ENCODE measurements around the gene MAPK4.

The MAPK4 gene

GRCh38 chr18:50647237-50647636 is 87.3 kb downstream of the MAPK4 start:
- Histone ChIP-seq H3K4me2 (ENCODE audit: low read length) (no peak overlapping the region), H3K79me2 (ENCODE audit: insufficient read depth, low read length) (no peaks in the 10 kb centered on the region), H2AFZ (ENCODE audit: low read length) (no peak overlapping the region), H3K27ac (ENCODE audit: low read depth, low read length, poor library complexity, severe bottlenecking) (no peak overlapping the region), H3F3A (ENCODE audit: insufficient read depth, low read length) (no peaks in the 10 kb centered on the region), H3K9me2 (ENCODE audit: low read depth, low read length) (no peaks in the 10 kb centered on the region), H3K36me3 (ENCODE audit: insufficient read depth, low read length) (no peaks in the 10 kb centered on the region), H3K4me3 (ENCODE audit: low read depth, low read length, poor library complexity, severe bottlenecking) (no peak overlapping the region), H3K27me3 (ENCODE audit: insufficient read depth, low read length) (peaks cover 4% of the 10 kb centered on the region; the same call in 1 of the 2 replicates), H3K4me1 (ENCODE audit: insufficient read depth, low read length, severe bottlenecking) (no peaks in the 10 kb centered on the region), H3K9me3 (ENCODE audit: low read length) (no peaks in the 10 kb centered on the region), H3K9ac (ENCODE audit: low read length) (no peak overlapping the region), H4K20me1 (ENCODE audit: insufficient read depth, low read length) (no peaks in the 10 kb centered on the region)
- TF ChIP-seq EZH2 (IDR thresholded peaks at IDR 0.05; ENCODE audit: borderline replicate concordance, low read length) (no peak), CTCF (IDR thresholded peaks at IDR 0.05; ENCODE audit: low read length) (no peak)

- H3K27me3 ChIP-seq (ENCODE audit: insufficient read depth, low read length), result peaks cover 3% of the 10 kb centered on the region; the same call in 1 of the 2 replicates
- no peaks in the 10 kb centered on the region for H3K9me3 ChIP-seq (ENCODE audit: low read length)
- no peak overlapping the region for H3K27ac ChIP-seq (ENCODE audit: low read depth, low read length, poor library complexity, severe bottlenecking)
- TF ChIP-seq CTCF (IDR thresholded peaks at IDR 0.05; ENCODE audit: low read length), result no peak
- no peak overlapping the region for H3K9ac ChIP-seq (ENCODE audit: low read length)
- H3K4me1 ChIP-seq (ENCODE audit: insufficient read depth, low read length, severe bottlenecking), result no peaks in the 10 kb centered on the region
- H2AFZ ChIP-seq (ENCODE audit: low read length), result no peak overlapping the region
- no peaks in the 10 kb centered on the region for H3K79me2 ChIP-seq (ENCODE audit: insufficient read depth, low read length)
- no peaks in the 10 kb centered on the region for H3F3A ChIP-seq (ENCODE audit: insufficient read depth, low read length)
- no peaks in the 10 kb centered on the region for H4K20me1 ChIP-seq (ENCODE audit: insufficient read depth, low read length)
- H3K4me2 ChIP-seq (ENCODE audit: low read length), result no peak overlapping the region
- H3K4me3 ChIP-seq (ENCODE audit: low read depth, low read length, poor library complexity, severe bottlenecking), result no peak overlapping the region
- no peaks in the 10 kb centered on the region for H3K9me2 ChIP-seq (ENCODE audit: low read depth, low read length)
- no peaks in the 10 kb centered on the region for H3K36me3 ChIP-seq (ENCODE audit: insufficient read depth, low read length)
These were observed 87.9 kb downstream of the MAPK4 start for GRCh38 chr18:50647792-50648191.

GRCh38 chr18:50649821-50650220 is 89.9 kb downstream of the MAPK4 start:
- no peaks in the 10 kb centered on the region for H3F3A ChIP-seq (ENCODE audit: insufficient read depth, low read length)
- no peaks in the 10 kb centered on the region for H4K20me1 ChIP-seq (ENCODE audit: insufficient read depth, low read length)
- no peak overlapping the region for H3K4me3 ChIP-seq (ENCODE audit: low read depth, low read length, poor library complexity, severe bottlenecking)
- no peaks in the 10 kb centered on the region for H3K9me2 ChIP-seq (ENCODE audit: low read depth, low read length)
- no peak overlapping the region for H3K27ac ChIP-seq (ENCODE audit: low read depth, low read length, poor library complexity, severe bottlenecking)
- H3K4me1 ChIP-seq (ENCODE audit: insufficient read depth, low read length, severe bottlenecking), result no peaks in the 10 kb centered on the region
- TF ChIP-seq CTCF (IDR thresholded peaks at IDR 0.05; ENCODE audit: low read length) (no peak), EZH2 (IDR thresholded peaks at IDR 0.05; ENCODE audit: borderline replicate concordance, low read length) (no peak)
- no peak overlapping the region for H2AFZ ChIP-seq (ENCODE audit: low read length)
- no peaks in the 10 kb centered on the region for H3K36me3 ChIP-seq (ENCODE audit: insufficient read depth, low read length)
- peaks cover 3% of the 10 kb centered on the region; the same call in 1 of the 2 replicates for H3K27me3 ChIP-seq (ENCODE audit: insufficient read depth, low read length)
- no peak overlapping the region for H3K9ac ChIP-seq (ENCODE audit: low read length)
- no peaks in the 10 kb centered on the region for H3K79me2 ChIP-seq (ENCODE audit: insufficient read depth, low read length)
- no peak overlapping the region for H3K4me2 ChIP-seq (ENCODE audit: low read length)
- no peaks in the 10 kb centered on the region for H3K9me3 ChIP-seq (ENCODE audit: low read length)
